GM21360 (cell line): ENCODE data around the gene KCNK13.
"Not testable (repeated sequence)": the region's sequence is repeated elsewhere in the genome, so short reads cannot be mapped to it uniquely, and the experiment has no call there.

Source experiments
- ATAC-seq: cut with Tn5 transposase; IDR thresholded peaks from one replicate; pipeline ENCODE4 v1.9.1; 2021; ENCODE audit warnings: mild to moderate bottlenecking, moderate library complexity; ENCODE audit not compliant: unreplicated experiment

KCNK13 gene

GRCh38 chr14:90191154-90191553 is 129.4 kb downstream of the KCNK13 start:
- no peak for ATAC-seq

DNA sequence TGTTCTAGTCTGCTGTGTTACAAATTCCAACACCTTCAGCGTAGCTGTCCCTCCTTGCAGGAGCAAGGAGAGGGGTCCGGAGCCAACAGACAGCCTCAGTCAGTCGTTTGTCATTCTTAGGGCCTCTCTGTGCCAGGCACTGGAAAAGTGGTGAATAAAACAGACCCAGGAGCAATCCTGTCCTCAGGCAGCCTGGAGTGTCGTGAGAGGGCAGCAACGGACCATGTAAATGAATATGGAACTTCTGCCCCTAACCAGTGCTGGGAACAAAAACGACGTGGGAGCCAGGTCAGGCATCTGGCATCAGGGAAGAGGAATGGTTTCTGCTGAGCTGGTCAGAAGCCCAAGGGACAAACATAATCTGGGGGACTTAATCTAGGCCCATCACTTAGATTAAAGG is 129.8 kb downstream of the KCNK13 start:
- ATAC-seq, result no peak

DNA sequence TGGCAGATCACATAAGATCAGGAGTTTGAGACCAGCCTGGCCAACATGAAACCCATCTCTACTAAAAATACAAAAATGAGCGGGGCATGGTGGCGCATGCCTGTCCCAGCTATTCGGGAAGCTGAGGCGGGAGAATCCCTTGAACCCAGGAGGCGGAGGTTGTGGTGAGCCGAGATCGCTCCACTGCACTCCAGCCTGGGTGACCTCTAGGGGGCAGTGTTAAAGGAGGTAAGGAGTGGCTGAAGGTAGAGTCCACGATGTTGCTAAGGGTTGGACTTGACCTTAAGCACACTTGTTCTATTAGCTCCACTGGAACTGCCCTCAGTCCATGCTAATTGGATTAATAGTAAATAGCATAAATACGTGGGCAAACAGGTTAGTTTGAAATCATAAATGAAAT is 132.1 kb downstream of the KCNK13 start:
- no peak for ATAC-seq

DNA sequence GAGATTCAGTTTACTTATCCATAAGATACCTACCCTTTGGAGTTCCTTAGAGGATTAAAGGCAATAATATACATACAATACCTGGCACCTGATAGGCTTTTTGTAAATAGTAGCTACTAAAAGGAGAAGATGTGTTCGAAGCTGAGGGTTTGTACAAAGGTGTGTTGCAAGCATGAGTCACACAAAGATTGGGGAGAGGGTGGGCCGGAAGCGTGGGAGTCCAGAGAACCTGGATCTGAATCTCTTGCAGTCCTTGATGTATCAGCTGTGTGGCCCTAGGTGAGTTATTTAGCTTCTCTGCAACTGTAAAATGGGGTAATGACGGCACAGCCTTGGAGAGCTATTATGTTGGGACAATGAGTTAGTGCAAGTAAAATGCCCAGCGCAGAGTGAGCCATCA is 132.9 kb downstream of the KCNK13 start:
- ATAC-seq, result no peak

DNA sequence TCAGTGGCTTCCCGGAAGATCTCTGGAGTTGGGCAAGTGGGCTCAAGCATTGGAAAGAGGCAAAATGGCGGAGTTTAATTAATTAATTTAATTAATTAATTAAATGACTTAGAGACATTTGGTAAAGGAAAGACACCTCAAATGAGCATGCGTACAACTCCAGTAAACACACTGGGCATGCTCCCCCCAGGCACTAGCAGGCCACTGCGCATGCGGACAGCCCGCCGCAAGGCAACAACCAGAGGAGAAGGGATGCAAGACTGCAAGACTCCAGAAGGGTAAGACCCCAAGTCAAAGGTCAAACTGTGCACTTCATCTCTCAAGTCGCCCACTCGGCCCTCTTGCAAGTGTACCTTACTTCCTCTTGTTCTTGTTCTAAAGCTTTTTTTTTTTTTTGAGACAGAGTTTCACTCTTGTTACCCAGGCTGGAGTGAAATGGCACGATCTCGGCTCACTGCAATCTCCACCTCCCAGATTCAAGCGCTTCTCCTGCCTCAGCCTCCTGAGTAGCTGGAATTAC is 136.8 kb downstream of the KCNK13 start:
- ATAC-seq, result no peak

DNA sequence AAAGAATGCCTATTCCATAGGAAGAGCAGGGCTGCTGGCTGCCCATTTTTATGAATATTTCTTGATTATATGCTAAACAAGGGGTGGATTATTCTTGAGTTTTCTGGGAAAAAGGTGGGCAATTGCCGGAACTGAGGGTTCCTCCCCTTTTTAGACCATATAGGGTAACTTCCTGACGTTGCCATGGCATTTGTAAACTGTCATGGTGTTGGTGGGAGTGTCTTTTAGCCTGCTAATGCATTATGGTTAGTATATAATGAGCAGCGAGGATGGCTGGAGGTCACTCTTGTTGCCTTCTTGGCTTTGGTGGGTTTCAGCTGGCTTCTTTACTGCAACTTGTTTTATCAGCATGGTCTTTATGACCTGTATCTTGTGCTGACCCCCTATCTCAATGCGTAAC is 138.8 kb downstream of the KCNK13 start:
- not testable (repeated sequence) for ATAC-seq

DNA sequence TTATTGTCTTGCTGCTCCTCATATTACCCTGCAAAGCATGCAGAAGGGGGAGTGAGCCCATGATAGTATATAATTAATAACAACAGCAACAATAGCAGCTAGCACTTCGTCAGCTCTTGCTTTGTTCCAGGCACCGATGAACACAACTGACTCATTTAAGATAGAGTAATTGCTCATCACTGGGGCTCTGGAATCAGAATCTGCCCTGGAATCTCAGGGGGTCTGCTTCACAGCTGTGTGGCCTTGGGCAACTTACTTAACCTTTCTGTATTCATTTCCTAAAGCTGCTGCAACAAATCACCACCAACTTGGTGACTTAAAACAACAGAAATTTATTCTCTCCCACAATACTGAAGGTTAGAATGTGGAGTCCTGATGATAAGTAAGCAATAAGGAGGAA is 139.6 kb downstream of the KCNK13 start:
- ATAC-seq, result no peak

- no peak for ATAC-seq
These were observed 142.7 kb downstream of the KCNK13 start for GRCh38 chr14:90204516-90204915.

GRCh38 chr14:90213099-90213748 is 151.4 kb downstream of the KCNK13 start:
- no peak for ATAC-seq

GRCh38 chr14:90228478-90228877 is 166.7 kb downstream of the KCNK13 start:
- no peak for ATAC-seq

DNA sequence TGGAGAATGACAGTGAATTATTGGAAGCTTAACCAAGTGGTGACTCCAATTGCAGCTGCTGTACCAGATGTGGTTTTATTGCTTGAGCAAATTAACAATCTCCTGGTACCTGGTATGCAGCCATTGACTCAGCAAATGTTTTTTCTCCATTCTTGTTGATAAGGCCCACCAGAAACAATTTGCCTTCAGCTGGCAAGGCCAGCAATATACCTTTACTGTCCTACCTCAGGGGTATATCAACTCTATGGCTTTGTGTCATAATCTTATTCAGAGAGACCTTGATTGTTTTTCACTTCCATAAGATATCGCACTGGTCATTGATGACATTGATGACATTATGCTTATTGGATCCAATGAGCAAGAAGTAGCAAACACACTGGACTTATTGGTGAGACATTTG is 168.1 kb downstream of the KCNK13 start:
- ATAC-seq, result not testable (repeated sequence)
